ENCODE measurements around the gene ZNF385A.

The ZNF385A gene, protein sequence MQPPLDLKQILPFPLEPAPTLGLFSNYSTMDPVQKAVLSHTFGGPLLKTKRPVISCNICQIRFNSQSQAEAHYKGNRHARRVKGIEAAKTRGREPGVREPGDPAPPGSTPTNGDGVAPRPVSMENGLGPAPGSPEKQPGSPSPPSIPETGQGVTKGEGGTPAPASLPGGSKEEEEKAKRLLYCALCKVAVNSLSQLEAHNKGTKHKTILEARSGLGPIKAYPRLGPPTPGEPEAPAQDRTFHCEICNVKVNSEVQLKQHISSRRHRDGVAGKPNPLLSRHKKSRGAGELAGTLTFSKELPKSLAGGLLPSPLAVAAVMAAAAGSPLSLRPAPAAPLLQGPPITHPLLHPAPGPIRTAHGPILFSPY

DNA sequence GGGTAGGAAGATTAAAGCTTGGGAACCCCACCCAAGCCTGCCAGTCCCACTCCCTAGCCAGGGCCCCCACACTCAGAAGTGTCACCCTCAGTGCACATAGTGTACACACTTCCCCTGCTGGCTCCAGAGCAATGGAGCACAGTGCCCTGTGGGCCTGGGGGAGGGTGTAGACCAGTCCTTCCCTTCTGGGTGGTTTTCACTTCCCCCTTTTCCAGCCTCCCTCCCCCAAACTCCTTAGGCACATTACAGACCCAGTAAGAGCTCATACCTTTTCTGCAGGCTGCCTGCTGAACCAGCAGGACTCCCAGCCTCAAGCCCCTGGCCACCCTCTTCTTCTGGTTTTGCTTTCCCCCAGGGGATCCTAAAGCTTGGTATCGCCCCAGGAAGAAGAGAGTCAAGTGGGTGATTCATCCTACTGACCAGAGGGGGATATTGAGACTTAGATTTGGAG is at the start of gene ZNF385A:
Gene ZNF385A, minus strand, starts transcription at position 143 of the 451 bp plus-strand sequence. CDS start 219 bp downstream, outside the sequence.
- no peak for DNase-seq

DNA sequence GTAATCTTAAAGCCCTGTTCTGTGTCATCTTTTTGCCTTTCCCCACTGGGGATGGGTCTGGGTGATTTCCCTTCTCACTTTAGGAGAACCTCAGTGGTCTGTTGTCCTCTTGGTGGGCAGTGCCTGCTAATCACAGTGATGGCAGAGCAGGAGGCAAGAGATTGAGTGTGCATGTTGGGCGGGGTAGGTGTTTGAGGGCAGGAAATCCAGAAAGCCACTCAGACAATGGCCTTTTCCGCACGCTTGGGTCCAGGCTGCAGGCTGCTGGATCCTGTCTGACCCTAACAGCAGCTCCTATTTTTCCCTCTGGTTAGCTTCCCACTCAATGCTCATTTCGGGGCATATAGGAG is 48.3 kb upstream of the ZNF385A start:
- DNase-seq: no peak

DNA sequence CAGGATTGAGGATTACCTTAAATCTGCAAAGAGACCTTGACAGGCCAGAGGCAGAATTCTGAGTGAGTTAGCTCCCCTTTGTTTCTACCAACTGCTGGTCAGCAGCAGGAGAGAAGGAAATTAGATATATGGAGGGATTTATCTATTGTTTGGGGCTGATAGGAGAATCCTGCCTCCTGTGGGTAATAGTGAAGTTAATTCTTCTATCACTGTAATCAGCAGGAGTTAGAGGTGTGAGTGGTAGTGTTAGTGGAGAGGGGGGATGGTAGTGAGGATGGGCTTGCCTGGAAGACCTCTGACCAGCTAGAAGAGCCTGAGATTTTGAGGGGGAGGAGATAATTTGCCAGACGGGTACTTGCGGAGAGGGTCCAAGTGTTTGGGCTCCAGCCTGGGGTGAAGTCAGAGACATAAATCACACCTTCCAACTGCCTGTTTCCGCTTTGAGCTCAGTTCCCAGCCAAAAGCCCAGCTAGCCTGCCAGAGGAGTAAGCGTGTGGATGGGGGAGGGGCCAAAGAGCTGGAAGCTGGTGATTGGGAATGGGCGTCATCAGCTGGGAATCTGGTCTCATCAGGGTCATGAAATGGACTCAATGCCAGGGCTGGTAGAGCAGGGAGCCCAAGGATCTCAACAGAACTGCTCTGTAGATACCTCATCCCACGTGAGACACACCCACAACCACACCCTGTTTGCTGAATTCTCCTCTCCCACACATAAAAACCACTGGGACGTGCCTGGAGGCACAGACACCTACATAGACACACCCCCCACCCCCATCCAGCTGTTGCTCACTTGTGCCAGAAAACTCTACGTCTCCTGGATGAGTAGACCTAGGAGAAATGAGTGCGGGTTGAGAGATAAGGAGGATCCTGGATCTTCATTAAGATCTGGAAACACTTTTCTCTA is 47.6 kb upstream of the ZNF385A start:
- DNase-seq: peak; percentile 79

DNA sequence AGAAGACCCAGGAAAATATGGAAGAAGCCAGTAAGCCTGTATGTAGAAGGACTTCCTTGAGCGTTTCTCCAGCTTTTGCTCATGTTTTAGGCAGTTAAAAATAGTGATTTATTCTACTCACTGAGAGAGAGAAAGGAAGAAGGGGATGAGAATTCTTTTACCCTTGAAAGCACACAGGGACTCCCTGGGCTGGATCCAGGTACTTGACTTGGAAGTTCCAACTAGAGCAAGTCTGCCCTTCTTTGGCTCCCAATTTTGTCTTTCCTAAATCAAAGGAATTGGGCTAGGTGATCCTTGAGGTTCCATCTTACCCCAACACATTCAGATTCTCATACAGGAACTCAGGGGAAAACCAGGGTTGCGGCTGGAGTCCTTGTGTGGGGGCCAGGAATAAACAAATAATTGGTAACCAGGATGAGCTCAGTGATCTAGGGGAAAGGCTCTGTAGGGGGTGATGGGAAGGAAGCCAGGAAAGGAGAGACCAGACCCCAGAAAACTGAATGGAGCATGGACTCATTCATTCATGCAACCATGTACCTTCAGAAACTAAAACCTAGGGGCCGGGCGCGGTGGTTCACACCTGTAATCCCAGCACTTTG is 46.0 kb upstream of the ZNF385A start:
- DNase-seq: no peak

DNA sequence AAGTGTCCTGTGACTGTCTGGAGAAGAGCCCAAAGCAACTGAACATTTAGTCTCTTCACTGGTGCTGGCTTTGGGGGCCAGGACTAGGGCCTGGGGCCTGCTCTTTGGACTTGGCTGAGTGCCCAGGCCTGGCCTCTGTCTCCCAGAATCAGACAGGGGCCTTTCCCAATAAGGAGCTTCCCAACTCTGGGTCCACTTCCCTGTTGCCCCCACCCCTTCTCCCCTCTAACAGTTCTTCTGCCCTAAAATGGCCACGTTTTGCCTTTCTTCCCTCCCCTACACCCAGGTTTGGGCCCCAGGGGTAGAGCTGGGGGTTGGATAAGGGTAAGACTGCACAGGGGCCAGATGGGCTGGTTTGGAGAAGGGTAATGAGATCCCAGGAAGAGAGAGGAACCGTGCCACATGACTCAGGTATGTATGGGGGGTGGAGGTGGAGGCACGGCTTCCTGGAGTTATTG is 44.5 kb upstream of the ZNF385A start:
- DNase-seq: no peak

DNA sequence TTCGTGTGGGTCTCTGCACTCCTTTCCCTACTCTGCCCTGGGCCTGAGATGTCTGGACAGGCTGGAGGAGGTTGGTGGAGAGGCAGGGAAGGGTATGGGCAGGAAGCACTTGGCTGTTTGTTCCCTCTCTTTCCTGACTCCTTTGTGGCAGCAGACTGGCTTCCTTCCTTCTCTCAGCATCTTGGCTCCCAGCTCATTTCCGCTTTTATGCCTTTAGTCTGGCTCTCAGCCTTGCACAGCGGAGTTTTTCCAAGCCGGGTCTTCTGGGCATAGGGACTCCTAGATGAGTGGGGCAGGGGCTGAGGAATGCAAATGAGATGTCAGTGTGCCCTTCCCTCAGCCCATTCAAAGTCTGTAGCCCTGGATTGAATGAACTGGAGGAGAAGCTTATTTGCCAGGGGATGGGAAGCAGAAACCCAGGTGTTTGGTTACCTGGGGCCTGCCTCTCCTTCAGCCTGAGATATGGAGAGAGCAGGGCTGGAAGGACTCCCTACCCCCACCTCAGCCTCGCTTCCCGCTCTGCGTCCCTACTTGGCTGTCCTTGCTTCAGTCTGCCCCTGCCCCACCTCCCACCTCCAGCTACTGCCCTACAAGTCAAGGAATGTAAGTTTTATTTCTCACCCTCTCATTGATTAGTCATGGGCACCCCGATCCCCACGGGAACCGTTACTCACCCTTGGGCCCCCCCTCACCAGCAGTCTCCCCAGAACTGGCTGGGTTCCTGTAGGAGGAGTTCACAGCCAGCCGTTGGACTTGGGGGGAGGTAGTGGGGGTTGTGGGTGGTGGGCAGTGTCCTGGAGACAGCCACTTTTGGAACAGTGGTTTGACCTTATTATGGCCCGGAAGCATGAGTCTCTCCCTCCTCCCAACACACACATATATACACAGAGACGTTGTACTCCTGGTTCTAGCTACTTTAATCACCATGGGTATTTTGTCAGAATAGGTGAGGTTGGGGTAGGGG is 43.8 kb upstream of the ZNF385A start:
- peak; percentile 93 for DNase-seq

DNA sequence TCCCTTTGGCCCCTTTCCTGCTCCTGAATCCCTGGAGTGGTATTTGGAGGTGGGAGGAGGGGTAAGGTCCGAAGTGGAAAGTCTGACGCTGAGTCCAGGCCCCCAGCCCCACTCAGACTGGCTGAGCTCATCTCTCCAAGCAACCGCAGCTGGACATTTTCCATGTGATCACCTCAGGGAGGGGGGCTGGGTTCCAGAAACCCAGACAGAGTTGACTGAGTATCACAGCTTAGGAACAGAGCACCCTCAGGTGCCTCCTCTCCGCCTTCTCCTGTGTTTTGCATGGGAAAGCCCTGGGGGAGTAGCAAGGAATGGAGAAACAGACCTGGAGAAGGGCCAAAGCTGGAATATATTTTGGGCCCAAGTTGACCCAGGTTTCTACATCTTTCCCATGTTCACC is 42.6 kb upstream of the ZNF385A start:
- DNase-seq: no peak

DNA sequence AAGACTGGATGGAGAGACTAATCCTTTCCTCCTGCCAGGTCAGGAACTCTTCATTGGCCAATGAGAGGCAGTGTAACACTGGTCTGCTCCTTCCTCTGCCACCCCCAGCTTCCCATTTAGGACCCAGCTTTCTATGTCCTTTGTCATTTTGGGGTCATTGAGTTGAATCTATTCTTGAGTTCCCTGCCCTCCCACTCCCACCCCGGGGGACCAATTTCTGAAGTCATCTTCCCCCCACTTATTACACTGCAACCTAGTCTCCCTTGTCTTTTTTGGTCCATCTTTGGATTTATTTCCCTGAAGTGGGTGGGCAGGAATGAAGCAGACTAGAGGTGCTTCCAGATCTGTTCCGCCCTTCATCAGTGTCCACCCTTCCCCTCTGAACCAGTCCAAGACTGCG is 42.2 kb upstream of the ZNF385A start:
- no peak for DNase-seq

DNA sequence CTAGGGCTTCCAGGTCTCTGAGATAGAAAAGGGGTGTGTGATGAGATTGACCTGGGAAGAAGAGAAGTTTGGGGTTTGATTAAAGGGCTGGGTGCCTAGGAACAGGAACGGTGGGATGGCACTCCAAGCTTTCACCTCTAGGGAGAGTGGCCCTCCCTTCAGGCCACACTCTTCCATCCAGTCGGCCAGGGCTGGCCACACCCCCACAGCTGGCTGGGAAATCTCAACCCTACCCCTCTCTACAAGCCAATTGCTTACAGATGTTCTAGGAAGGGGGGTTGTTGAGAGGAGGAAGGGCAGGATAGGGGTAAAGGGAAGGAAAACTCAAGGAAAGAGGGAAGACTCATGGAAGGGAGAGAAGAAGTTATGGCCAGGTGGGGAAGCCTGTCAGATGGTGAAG is 41.2 kb upstream of the ZNF385A start:
- no peak for DNase-seq

DNA sequence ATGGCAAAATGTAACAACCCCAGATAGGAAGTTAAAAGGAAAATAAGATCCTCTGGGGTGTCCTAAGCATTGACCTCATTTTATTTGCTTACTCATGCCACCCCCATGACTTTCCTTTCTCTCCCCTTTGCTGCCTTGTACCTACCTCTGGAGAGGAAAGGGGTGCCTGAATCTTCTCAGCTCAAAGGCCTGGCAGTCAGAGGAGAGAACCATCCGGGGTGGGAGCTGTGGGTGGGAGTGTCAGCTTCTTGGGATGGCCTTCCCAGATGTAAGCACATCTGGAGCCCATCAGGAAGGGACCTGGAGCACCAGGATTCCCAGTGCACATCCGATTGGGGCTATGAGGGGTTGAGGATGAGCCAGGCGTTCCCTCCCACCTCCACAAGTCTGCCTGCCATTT is 39.7 kb upstream of the ZNF385A start:
- no peak for DNase-seq

DNA sequence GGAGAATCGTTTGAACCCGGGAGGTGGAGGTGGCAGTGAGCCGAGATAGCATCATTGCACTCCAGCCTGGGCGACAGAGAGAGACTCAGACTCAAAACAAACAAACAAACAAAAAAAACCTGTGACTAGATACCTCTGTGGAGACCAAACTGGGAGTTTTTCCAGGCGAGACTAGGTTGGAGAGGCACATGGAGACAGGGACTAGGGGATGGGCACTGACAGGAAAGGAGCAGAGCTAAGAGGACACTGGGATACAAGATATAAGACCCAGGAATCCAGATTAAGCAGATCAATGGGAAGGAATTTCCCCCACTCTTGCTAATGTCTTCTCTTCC is 39.2 kb upstream of the ZNF385A start:
- DNase-seq: no peak

DNA sequence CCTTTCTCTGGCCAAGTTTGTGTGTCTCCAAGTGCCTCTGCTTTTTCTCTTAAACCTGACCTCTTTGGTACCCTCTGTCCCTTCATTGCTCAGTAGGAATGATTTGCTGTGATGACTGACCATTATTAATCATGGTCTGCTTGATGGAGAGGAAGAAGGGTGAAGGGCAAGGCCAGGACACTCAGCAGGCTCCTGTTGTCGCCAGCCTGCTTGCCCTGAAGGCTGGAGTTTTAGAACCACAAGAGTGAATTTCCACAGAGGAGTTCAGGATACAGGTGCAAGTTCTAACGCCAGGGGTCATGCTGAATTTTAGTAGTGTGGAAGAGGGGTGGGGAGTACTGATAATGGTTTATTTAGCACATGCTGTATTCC is 37.3 kb upstream of the ZNF385A start:
- DNase-seq: no peak

DNA sequence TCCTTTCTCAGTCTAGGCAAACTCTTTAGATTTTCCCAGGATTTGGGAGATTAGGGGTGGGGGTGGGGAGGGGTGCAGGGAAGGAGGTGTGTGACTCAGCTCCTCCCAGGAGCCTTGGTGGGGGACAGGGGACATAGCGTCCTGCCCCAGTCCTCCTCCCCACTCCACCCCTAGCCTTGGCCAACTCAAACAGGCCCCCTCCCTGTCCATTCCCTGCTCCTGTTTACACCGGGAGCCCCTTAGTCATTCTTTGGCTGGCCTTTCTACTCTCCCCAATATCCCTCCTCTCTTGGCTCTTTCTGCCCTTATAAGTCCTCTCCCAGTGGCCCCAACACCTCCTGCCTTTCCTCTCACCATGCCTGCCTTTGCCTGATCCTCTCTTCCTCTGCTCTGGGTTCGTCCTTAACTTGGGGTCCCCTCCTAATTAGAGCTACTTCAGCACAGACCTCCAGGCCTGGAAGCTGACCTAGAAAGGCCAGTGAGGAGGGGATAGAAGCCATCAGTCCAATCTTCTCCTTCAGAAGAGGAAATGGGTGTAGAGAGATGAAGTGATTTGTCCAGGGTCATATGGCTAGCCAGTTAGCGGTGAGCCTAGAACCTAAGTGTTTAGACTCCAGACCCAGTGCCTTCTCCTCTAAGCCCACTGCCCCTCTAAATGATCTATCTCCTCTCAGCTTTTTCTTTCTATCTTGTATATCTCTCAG is 36.8 kb upstream of the ZNF385A start:
- DNase-seq: peak; percentile 54

DNA sequence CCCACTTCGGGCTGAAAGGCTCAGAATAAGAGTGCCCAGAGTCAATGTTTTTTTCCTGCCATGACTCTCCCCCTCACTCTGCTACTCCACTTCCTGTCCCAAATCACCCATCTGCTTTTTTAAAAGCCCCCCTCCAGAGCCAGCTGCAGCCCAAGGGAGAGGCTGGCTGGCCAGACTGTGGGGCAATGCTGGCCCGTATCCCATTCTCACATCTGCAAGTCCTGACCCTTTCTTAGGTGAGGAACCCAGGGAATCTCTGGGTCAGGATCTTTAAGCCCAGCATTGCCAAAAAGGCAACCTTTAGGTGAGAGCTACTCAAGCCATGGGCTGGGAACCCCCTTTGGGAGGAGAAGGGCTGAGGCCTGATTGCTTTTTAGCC is 36.2 kb upstream of the ZNF385A start:
- DNase-seq: no peak

DNA sequence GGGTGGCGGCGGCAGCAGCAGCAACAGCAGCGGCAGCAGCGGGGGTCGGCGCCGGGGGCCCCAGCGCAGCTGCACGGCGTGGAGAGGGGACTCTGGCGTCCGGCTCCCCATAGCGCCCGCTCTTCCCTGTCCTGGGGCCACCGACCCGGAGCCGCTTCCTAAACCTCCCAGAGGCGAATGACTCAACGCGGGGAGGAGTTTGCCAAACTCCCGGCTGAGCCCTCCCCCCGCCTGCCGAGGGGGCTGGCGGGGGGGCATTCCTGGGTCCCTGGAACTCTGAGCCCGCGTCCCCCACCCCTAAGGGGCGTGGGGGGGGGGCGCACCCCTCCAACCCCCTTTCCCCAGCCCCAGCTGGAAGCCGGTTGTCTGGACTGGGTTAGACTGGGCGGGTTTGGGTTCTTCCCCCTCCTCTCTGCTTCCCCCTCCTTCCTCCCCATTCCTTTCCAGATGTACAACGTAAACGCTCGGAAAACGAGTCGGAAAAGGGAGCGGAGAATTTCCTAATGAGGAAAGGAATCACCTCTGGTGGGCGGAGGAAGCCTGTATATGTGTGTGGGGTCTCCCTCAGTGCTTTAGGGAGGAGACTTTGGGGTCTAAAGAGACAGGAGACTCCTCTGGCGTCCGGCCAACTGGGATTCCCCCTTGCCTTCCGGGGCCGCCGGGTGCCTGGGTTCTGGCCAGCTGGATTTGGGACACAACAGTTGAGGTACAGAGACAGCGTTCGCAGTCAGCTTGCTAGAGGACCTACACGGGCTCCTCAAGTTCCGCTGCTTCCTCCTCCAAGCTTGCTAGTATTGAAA is 34.8 kb upstream of the ZNF385A start, which contains the start of gene ITGA5:
Gene ITGA5, minus strand, starts transcription at position 179 of the 800 bp plus-strand sequence. Its CDS starts 68 bp downstream, at position 111.
- peak; percentile 84 for DNase-seq

DNA sequence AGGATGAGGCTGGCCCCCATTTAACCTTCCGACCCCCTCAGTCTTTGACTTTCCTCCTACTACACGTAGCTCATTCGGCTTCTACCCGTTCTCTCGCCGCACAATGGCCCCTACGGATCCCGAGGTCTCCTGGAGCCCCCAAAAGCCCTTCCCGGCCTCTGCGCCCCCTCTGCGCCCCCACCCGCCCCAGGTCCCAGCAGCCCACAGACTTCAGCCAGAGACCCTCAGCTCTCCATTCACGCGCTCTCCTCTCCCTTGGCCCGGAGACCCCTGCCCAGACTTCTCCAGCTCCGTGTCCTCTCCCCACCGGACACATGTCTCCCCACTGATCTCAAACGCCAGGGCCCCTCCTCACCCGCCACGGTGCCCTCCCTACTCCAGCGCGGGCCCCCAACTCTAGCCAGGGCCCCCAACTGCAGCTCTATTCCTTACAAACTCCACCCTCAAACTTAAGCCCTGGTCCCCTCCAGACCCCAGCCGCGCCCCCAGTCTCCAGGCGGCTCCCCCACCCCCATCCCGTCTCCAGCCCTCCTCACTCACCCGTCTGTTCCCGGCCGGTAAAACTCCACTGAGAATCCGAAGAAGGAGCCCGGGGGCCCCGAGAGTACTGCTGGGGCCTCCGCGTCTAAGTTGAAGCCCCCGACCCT is 34.0 kb upstream of the ZNF385A start:
- no peak for DNase-seq

DNA sequence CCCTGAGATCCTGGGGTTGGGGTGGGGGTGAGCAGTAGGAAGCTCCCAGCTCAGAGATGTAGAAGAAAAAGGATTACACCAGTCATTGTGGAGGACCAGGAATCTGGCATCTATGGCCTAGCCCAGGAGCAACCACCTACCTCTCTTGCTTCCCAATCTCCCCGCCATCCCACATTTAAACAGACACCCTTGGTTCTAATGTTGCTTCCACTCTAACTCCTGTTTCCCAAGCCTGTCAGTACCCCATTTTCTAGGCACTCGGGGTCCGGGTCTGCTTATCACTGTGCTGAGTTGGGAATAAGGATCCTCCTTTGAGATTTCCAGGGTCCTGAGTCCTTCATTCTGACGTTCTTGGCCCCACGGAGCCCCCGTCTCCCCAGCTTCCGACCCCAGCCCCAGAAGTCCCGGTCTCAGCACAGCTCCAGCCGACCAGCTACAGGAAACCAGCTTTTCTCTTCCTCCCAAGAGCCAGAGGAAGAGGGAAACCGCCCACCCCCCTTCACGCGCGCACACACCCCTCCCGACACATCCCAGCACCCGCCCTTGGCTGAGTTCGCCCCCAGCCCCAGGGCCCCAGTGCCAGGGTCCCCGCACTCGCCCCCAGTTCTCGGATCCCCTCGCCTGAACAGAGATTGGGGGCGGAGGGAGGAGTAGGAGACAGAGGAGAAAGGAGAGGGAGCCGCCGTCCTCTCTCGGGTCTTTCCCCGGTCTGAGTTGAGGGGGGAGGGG is 33.3 kb upstream of the ZNF385A start:
- DNase-seq: peak; percentile 39

DNA sequence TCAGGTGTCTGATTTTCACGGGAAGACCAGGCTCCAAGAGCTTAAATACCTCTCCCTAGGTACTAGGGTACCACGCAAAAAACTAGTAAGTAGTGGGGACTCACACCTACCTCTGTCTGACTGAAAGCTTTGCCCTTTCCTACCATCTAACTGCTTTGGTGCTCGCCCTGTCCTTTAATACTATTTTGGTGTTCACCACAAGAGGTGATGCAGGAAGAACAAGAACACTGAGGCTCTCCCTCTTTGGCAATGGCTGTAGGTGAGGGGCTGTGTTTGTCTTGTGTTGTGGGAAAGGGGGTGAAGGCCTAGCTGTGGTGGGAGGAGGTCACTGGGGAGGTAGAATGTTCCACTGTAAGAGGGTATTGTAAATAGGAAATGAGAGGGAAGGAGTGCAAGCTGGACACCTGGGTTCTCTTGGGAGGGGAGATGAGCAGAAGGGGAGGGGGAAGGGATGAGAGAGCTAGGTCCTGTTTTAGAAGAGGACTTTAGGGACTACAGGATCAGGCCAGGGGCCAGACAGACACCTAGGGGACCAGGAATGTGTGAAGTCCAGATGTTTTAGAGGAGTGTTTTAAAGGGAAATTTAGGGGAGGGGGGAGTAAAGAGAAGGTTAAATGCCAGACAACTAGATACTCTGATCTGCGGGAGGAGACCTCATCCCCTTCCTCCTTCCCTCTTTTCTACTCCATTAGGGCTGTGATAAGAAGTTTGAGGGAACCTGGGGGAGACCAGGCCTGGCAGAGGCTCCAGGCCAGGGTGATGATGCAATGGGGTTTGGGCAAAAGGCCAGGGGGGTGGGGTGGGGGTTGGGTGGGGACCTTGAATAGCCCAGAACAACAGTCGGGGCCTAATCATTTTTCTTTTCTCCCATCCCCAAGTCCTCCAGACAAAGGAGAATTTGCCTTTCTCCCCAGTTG is 32.4 kb upstream of the ZNF385A start:
- DNase-seq: peak; percentile 47
